GM12878 (cell line): ENCODE data around the gene SPTY2D1. TPM values are rescaled to one million over a fixed set of nuclear protein-coding genes. Genes with fewer than 3 reads are reported as not detected.
"Not testable (repeated sequence)": the region's sequence is repeated elsewhere in the genome, so short reads cannot be mapped to it uniquely, and the experiment has no call there.

ENCODE experiments used
- ATAC-seq: fragments of 200-7000 bp; cut with Tn5 transposase; 3 replicates; pipeline ENCODE4 v1.9.1; 2020; ENCODE audit warnings: mild to moderate bottlenecking, moderate library complexity
- BruUV-seq: library from RNA; stranded (reverse); fragments of 400-500 nt; replicated peaks from 2 replicates; lab custom pipeline; 2021; lab: Mats Ljungman, UMichigan
- CTCF ChIA-PET: fragments of 300-600 bp; sonication (Branson Sonifier 250); formaldehyde crosslinking; extraction: SDS; loops from one replicate; lab custom pipeline; 2021; ENCODE audit warnings: inconsistent platforms; lab: Yijun Ruan, JAX
- POLR2A ChIA-PET: fragments of 350-600 bp; formaldehyde crosslinking; extraction: SDS; loops from one replicate; lab custom pipeline; 2021; ENCODE audit warnings: inconsistent platforms; lab: Charles Lee
- RAD21 ChIA-PET: fragments of 300-600 bp; sonication (Branson Sonifier 250); formaldehyde crosslinking; loops from one replicate; lab custom pipeline; 2023; ENCODE audit warnings: antibody characterized with exemption; ENCODE audit not compliant: unreplicated experiment; lab: Charles Lee
- SMC1A ChIA-PET: fragments of 300-600 bp; sonication (Branson Sonifier 250); formaldehyde crosslinking; loops from one replicate; lab custom pipeline; 2023; ENCODE audit not compliant: unreplicated experiment, uncharacterized antibody; lab: Charles Lee
- DNase-seq: peaks from one replicate; pipeline ENCODE4 v3.0.0-alpha.2; 2011; ENCODE audit warnings: low read depth, low spot score
- FAIRE-seq: peaks from 3 replicates; lab custom pipeline; 2011; peaks lifted over from hg19 to GRCh38; lab: Jason Lieb, UNC
- H2AFZ ChIP-seq: 2 replicates; pipeline ENCODE4 v1.6.0; 2011; ENCODE audit warnings: low read depth, low read length, control low read depth; ENCODE audit not compliant: control insufficient read depth
- H3K27ac ChIP-seq: 2 replicates; pipeline ENCODE4 v1.5.1; 2011; ENCODE audit warnings: control low read depth; ENCODE audit not compliant: control insufficient read depth, insufficient read depth
- H3K27me3 ChIP-seq, 2 experiments: replicated peaks in 1 of 2; 2 replicates each; pipeline versions ENCODE4 v1.6.0 to v1.6.1; 2011; ENCODE audit warnings: low read length in 1 of 2; ENCODE audit not compliant: control insufficient read depth in 2 of 2, insufficient read depth in 2 of 2
- H3K36me3 ChIP-seq, 2 experiments: 2 replicates each; pipeline ENCODE4 v1.5.1; 2011; ENCODE audit warnings: low read length in 1 of 2; ENCODE audit not compliant: control insufficient read depth in 2 of 2, insufficient read depth in 2 of 2
- H3K4me1 ChIP-seq: 2 replicates; pipeline ENCODE4 v1.6.1; 2011; ENCODE audit warnings: mild to moderate bottlenecking, low read length, moderate library complexity, mixed read lengths; ENCODE audit not compliant: control insufficient read depth, insufficient read depth
- H3K4me2 ChIP-seq: 2 replicates; pipeline ENCODE4 v1.6.0; 2011; ENCODE audit warnings: control low read depth; ENCODE audit not compliant: control insufficient read depth, insufficient read depth
- H3K4me3 ChIP-seq: fragments of 200-600 bp; sonication (generic); 2 replicates; pipeline ENCODE4 v1.5.1; 2016
- H3K79me2 ChIP-seq: 2 replicates; pipeline ENCODE4 v1.6.0; 2011; ENCODE audit warnings: low read length; ENCODE audit not compliant: control insufficient read depth, insufficient read depth
- H3K9ac ChIP-seq: 2 replicates; pipeline ENCODE4 v1.8.0; 2011; ENCODE audit warnings: low read length, control low read depth, mixed read lengths; ENCODE audit not compliant: control insufficient read depth, insufficient read depth
- H3K9me3 ChIP-seq: replicated peaks from 3 replicates; pipeline ENCODE4 v1.5.1; 2011; ENCODE audit warnings: mild to moderate bottlenecking, low read length; ENCODE audit not compliant: control insufficient read depth, insufficient read depth
- H4K20me1 ChIP-seq: 2 replicates; pipeline ENCODE4 v1.6.0; 2011; ENCODE audit not compliant: control insufficient read depth, insufficient read depth
- BACH1 ChIP-seq: fragments of 450-650 bp; IDR thresholded peaks from 2 replicates; pipeline ENCODE4 v1.6.1; 2017; ENCODE audit warnings: mild to moderate bottlenecking, borderline replicate concordance
- FOXM1 ChIP-seq: IDR thresholded peaks from 2 replicates; pipeline ENCODE4 v1.6.1; 2012; ENCODE audit warnings: low read depth, mild to moderate bottlenecking, inconsistent platforms, low read length, moderate library complexity
- IRF4 ChIP-seq: IDR thresholded peaks from 2 replicates; pipeline ENCODE4 v1.6.1; 2011; ENCODE audit warnings: low read depth, low read length
- KAT2A ChIP-seq: conservative IDR thresholded peaks from 2 replicates; pipeline ENCODE4 v1.6.1; 2011; ENCODE audit warnings: low read depth, low read length; ENCODE audit not compliant: control insufficient read depth
- NR2C1 ChIP-seq: fragments of 450-650 bp; IDR thresholded peaks from 2 replicates; pipeline ENCODE4 v1.6.1; 2017; ENCODE audit warnings: antibody characterized with exemption, mild to moderate bottlenecking, moderate library complexity
- PAX5 ChIP-seq: IDR thresholded peaks from 2 replicates; pipeline ENCODE4 v1.6.1; 2011; ENCODE audit warnings: low read depth, low read length, borderline replicate concordance
- SREBF2 ChIP-seq: IDR thresholded peaks from 2 replicates; pipeline ENCODE4 v1.6.1; 2012; ENCODE audit warnings: mild to moderate bottlenecking, low read length
- STAT1 ChIP-seq: fragments of 450-650 bp; conservative IDR thresholded peaks from 2 replicates; pipeline ENCODE4 v1.6.1; 2014; ENCODE audit warnings: antibody characterized with exemption, mild to moderate bottlenecking
- WGBS: methylation state at CpG from one replicate; pipeline ENCODE4 v1.1.6; 2016; ENCODE audit warnings: low lambda C conversion rate; ENCODE audit not compliant: insufficient replicate concordance, insufficient coverage; ENCODE audit errors: missing lambda C conversion rate; 5-methylcytosine and 5-hydroxymethylcytosine counted together
- in situ Hi-C: fragments of 300-500 bp; cut with MboI; formaldehyde crosslinking; loops from 9 replicates; pipeline ENCODE4 v1.14.3; 2018; ENCODE audit warnings: mixed read lengths
- intact Hi-C: fragments of 100-400 bp; cut with micrococcal nuclease; formaldehyde crosslinking; loops from one replicate; pipeline ENCODE4 v1.14.2; 2022; ENCODE audit not compliant: unreplicated experiment
- polyA plus RNA-seq, 11 experiments: library from polyadenylated mRNA; depleted of rRNA in 4 of 11; unstranded in 6 of 11; stranded (reverse) in 5 of 11; fragments of >200 nt; fragmentation: Nextera tagmentation in 4 of 11; fragmentation: Illumina TruSeq in 1 of 11; extraction: Ambion mirVana in 4 of 11; extraction: Trizol in 1 of 11; gene quantifications; 1 replicate in 1 of 11; 2 replicates in 10 of 11; pipeline versions ENCODE4 v1.2.1 to v1.2.3, GENCODE V29; 2011 to 2016; ENCODE audit warnings: inconsistent platforms in 2 of 11, missing spikeins in 2 of 11, low read depth in 1 of 11
- total RNA-seq, 4 experiments: library from RNA; depleted of rRNA in 3 of 4; stranded (reverse); fragments of >200 nt in 3 of 4; fragmentation: Illumina TruSeq in 1 of 4; extraction: Trizol in 1 of 4; gene quantifications; 2 replicates each; pipeline versions ENCODE4 v1.2.1 to v1.2.3, GENCODE V29; 2013 to 2021
- TF ChIP-seq, protein P1 (sequence below): fragments of 450-650 bp; IDR thresholded peaks from 2 replicates; pipeline ENCODE4 v1.6.1; 2016; ENCODE audit warnings: mild to moderate bottlenecking
- TF ChIP-seq, protein P2 (sequence below): fragments of 450-650 bp; IDR thresholded peaks from 2 replicates; pipeline ENCODE4 v1.6.1; 2017; ENCODE audit warnings: mild to moderate bottlenecking, moderate library complexity

The SPTY2D1 gene
- total and polyA plus RNA-seq, 10 of the 15 experiments (the other 5 are each of a cell fraction or from before 2014, with no cell fraction given): 4.6 to 31.1 (median 15.5) TPM

DNA sequence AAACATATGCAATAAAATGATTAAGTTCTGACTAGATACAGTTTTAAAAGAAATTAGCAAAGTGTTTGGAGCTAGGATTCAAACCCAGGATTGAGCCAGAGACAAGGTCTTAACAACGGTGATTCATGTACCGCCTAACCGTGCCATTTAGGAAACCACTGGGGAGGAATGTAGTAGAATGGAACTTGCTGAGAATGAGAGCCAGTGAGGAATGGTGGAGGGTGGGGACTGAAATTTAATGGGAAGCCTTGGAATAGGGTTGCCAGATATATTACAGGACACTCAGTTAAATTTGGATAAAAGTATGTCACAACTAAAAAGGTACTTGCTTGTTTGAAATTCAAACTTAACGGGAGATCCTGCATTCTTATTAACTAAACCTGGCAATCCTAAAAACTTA lies 34.0 kb upstream of the SPTY2D1 start (continued):
- TF ChIP-seq, protein P1, sequence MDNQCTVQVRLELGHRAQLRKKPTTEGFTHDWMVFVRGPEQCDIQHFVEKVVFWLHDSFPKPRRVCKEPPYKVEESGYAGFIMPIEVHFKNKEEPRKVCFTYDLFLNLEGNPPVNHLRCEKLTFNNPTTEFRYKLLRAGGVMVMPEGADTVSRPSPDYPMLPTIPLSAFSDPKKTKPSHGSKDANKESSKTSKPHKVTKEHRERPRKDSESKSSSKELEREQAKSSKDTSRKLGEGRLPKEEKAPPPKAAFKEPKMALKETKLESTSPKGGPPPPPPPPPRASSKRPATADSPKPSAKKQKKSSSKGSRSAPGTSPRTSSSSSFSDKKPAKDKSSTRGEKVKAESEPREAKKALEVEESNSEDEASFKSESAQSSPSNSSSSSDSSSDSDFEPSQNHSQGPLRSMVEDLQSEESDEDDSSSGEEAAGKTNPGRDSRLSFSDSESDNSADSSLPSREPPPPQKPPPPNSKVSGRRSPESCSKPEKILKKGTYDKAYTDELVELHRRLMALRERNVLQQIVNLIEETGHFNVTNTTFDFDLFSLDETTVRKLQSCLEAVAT: no peak
- TF ChIP-seq, all 136 proteins: peak for 0

DNA sequence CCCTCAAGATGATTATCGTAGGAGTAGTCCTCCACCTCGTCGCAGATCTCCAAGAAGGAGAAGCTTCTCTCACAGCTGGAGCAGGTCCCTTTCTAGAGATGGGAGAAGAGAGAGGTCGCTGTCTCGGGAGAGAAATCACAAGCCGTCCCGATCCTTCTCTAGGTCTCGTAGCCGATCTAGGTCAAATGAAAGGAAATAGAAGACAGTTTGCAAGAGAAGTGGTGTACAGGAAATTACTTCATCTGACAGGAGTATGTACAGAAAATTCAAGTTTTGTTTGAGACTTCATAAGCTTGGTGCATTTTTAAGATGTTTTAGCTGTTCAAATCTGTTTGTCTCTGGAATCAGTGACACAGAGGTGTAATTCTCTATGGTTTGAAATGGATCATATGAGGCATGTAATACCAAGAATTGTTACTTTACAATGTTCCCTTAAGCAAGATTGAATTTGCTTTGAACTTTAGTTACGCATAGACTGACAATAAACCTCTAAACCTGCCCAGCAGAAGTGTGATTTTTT lies 31.3 kb upstream of the SPTY2D1 start:
- BruUV-seq, intact Hi-C loops, H3K9me3 ChIP-seq, POLR2A ChIA-PET, H2AFZ ChIP-seq, in situ Hi-C loops, DNase-seq, CTCF ChIA-PET, H3K27ac ChIP-seq, FAIRE-seq, ATAC-seq, H3K79me2 ChIP-seq, H4K20me1 ChIP-seq, H3K4me2 ChIP-seq, H3K27me3 ChIP-seq, H3K9ac ChIP-seq, H3K4me1 ChIP-seq, H3K36me3 ChIP-seq, RAD21 ChIA-PET, H3K4me3 ChIP-seq: not testable (repeated sequence)
- WGBS: 87% methylated on average over 10 of the region's 10 CpGs
- SMC1A ChIA-PET: interaction anchor here (0.6 kb wide), 3 partner anchors 35 to 500 kb away, joined by 3 to 4 read pairs (median 3); no protein-coding TSS in a partner anchor

DNA sequence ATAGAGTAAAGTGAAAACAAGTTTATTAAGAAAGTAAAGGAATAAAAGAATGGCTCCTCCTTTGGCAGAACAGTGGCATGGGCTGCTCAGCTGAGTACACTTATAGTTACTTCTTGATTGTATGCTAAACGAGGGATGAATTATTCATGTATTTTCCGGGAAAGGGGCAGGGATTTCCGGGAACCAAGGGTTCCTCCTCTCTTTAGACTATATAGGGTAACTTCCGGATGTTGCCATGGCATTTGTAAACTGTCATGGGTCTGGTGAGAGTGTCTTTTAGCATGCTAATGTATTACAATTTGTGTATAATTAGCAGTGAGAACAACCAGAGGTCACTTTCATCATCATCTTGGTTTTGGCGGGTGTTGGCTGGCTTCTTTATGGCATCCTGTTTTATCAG lies 23.5 kb upstream of the SPTY2D1 start:
- no TSS peak for BruUV-seq
- Histone ChIP-seq H3K4me3 (no peak overlapping the region), H3K27me3 (no peaks in the 10 kb centered on the region), H3K79me2 (no peaks in the 10 kb centered on the region), H3K36me3 (no peaks in the 10 kb centered on the region), H3K9me3 (no peaks in the 10 kb centered on the region; the same call in 2 of the 3 replicates), H4K20me1 (no peaks in the 10 kb centered on the region), H2AFZ (no peak overlapping the region), H3K4me1 (no peaks in the 10 kb centered on the region), H3K27ac (no peak overlapping the region), H3K9ac (no peak overlapping the region), H3K4me2 (no peak overlapping the region)
- ATAC-seq (no peak), DNase-seq (no peak), FAIRE-seq (no peak)
- SMC1A ChIA-PET: no interaction called here
- RAD21 ChIA-PET: no interaction called here
- CTCF ChIA-PET: interaction anchor here (1.0 kb wide), 1 partner anchor 414 kb away, joined by 3 read pairs; no protein-coding TSS in a partner anchor
- intact Hi-C loops: loop anchor here (10.0 kb wide), 1 partner anchor 413 kb away; the partner anchor contains the start of gene SAA2
- 16% methylated on average over 5 of the region's 5 CpGs for WGBS
- in situ Hi-C loops: no loop called here
- POLR2A ChIA-PET: no interaction called here
- TF ChIP-seq SREBF2 (no peak), PAX5 (no peak), IRF4 (no peak), FOXM1 (no peak), NR2C1 (no peak), KAT2A (no peak), BACH1 (no peak), STAT1 (no peak)
- TF ChIP-seq, protein P2, sequence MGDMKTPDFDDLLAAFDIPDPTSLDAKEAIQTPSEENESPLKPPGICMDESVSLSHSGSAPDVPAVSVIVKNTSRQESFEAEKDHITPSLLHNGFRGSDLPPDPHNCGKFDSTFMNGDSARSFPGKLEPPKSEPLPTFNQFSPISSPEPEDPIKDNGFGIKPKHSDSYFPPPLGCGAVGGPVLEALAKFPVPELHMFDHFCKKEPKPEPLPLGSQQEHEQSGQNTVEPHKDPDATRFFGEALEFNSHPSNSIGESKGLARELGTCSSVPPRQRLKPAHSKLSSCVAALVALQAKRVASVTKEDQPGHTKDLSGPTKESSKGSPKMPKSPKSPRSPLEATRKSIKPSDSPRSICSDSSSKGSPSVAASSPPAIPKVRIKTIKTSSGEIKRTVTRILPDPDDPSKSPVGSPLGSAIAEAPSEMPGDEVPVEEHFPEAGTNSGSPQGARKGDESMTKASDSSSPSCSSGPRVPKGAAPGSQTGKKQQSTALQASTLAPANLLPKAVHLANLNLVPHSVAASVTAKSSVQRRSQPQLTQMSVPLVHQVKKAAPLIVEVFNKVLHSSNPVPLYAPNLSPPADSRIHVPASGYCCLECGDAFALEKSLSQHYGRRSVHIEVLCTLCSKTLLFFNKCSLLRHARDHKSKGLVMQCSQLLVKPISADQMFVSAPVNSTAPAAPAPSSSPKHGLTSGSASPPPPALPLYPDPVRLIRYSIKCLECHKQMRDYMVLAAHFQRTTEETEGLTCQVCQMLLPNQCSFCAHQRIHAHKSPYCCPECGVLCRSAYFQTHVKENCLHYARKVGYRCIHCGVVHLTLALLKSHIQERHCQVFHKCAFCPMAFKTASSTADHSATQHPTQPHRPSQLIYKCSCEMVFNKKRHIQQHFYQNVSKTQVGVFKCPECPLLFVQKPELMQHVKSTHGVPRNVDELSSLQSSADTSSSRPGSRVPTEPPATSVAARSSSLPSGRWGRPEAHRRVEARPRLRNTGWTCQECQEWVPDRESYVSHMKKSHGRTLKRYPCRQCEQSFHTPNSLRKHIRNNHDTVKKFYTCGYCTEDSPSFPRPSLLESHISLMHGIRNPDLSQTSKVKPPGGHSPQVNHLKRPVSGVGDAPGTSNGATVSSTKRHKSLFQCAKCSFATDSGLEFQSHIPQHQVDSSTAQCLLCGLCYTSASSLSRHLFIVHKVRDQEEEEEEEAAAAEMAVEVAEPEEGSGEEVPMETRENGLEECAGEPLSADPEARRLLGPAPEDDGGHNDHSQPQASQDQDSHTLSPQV: no peak
